Trophoblast cell (in vitro differentiated cells and primary cell): ENCODE measurements around the gene FLT1.
A peak's percentile ranks its signal among the peaks of the same experiment; 100 is the strongest.

ENCODE experiments used
- DNase-seq, 2 donors: peaks; one replicate each; pipeline ENCODE4 v3.0.0-alpha.2; 2016
- H2AFZ ChIP-seq: 2 replicates; pipeline ENCODE4 v1.6.1; 2013; ENCODE audit warnings: low read length, moderate library complexity, mild to moderate bottlenecking; ENCODE audit not compliant: insufficient read depth, poor library complexity
- H2AK5ac ChIP-seq: 2 replicates; pipeline ENCODE4 v1.6.1; 2013; ENCODE audit warnings: mild to moderate bottlenecking, low read length
- H2BK120ac ChIP-seq: 2 replicates; pipeline ENCODE4 v1.6.1; 2013; ENCODE audit warnings: low read length, mild to moderate bottlenecking, moderate library complexity; ENCODE audit not compliant: insufficient read depth, poor library complexity
- H2BK12ac ChIP-seq: 2 replicates; pipeline ENCODE4 v1.6.1; 2013; ENCODE audit warnings: mild to moderate bottlenecking, low read length, moderate library complexity
- H2BK5ac ChIP-seq: 2 replicates; pipeline ENCODE4 v1.6.1; 2013; ENCODE audit warnings: low read length, low read depth, moderate library complexity, mild to moderate bottlenecking; ENCODE audit not compliant: poor library complexity
- H3K14ac ChIP-seq: 2 replicates; pipeline ENCODE4 v1.6.1; 2013; ENCODE audit warnings: mild to moderate bottlenecking, low read length
- H3K18ac ChIP-seq: 2 replicates; pipeline ENCODE4 v1.6.1; 2013; ENCODE audit warnings: mild to moderate bottlenecking, low read length
- H3K23ac ChIP-seq: 2 replicates; pipeline ENCODE4 v1.6.1; 2013; ENCODE audit warnings: low read length
- H3K27ac ChIP-seq: 2 replicates; pipeline ENCODE4 v1.5.1; 2013; ENCODE audit warnings: low read depth, mild to moderate bottlenecking, inconsistent platforms, low read length, moderate library complexity
- H3K27me3 ChIP-seq: 2 replicates; pipeline ENCODE4 v1.6.1; 2013; ENCODE audit warnings: inconsistent platforms, mild to moderate bottlenecking, low read length, moderate library complexity; ENCODE audit not compliant: insufficient read depth
- H3K36me3 ChIP-seq, 2 experiments: 1 replicate in 1 of 2; 2 replicates in 1 of 2; pipeline ENCODE4 v1.6.1; 2013; ENCODE audit warnings: low read length in 2 of 2, mild to moderate bottlenecking in 2 of 2, moderate library complexity in 1 of 2; ENCODE audit not compliant: insufficient read depth in 2 of 2, control insufficient read depth in 1 of 2
- H3K4ac ChIP-seq: 2 replicates; pipeline ENCODE4 v1.6.1; 2013; ENCODE audit warnings: low read depth, mild to moderate bottlenecking, low read length, moderate library complexity
- H3K4me1 ChIP-seq, 2 experiments: 1 replicate in 1 of 2; 2 replicates in 1 of 2; pipeline ENCODE4 v1.6.1; 2013; ENCODE audit warnings: low read length in 2 of 2, mild to moderate bottlenecking in 2 of 2, moderate library complexity in 1 of 2; ENCODE audit not compliant: insufficient read depth in 2 of 2, control insufficient read depth in 1 of 2
- H3K4me2 ChIP-seq: 2 replicates; pipeline ENCODE4 v1.6.1; 2013; ENCODE audit warnings: inconsistent platforms, mild to moderate bottlenecking, low read length, moderate library complexity
- H3K4me3 ChIP-seq: 2 replicates; pipeline ENCODE4 v1.5.1; 2013; ENCODE audit warnings: mild to moderate bottlenecking, low read depth, low read length, inconsistent platforms
- H3K79me1 ChIP-seq: one replicate; pipeline ENCODE4 v1.6.1; 2013; ENCODE audit warnings: low read length
- H3K79me2 ChIP-seq: 2 replicates; pipeline ENCODE4 v1.6.1; 2013; ENCODE audit warnings: low read length, mild to moderate bottlenecking; ENCODE audit not compliant: control insufficient read depth, insufficient read depth, poor library complexity
- H3K9ac ChIP-seq: 2 replicates; pipeline ENCODE4 v1.6.1; 2013; ENCODE audit warnings: mild to moderate bottlenecking, low read length
- H3K9me3 ChIP-seq: 2 replicates; pipeline ENCODE4 v1.6.1; 2013; ENCODE audit warnings: low read depth, mild to moderate bottlenecking, control low read depth, inconsistent platforms, low read length; ENCODE audit not compliant: insufficient read depth
- H4K12ac ChIP-seq: 2 replicates; pipeline ENCODE4 v1.6.1; 2013; ENCODE audit warnings: low read depth, mild to moderate bottlenecking, low read length, moderate library complexity
- H4K8ac ChIP-seq: 2 replicates; pipeline ENCODE4 v1.6.1; 2013; ENCODE audit warnings: low read depth, mild to moderate bottlenecking, low read length, moderate library complexity
- H4K91ac ChIP-seq: one replicate; pipeline ENCODE4 v1.6.1; 2013; ENCODE audit warnings: low read depth, mild to moderate bottlenecking, low read length, moderate library complexity
- WGBS: extraction: QIAGEN DNeasy Blood & Tissue Kit; methylation state at CpG from one replicate; pipeline ENCODE4 v1.1.7; 2013; ENCODE audit warnings: missing lambda C conversion rate; ENCODE audit not compliant: insufficient read length, insufficient coverage; ENCODE audit errors: extremely low coverage; 5-methylcytosine and 5-hydroxymethylcytosine counted together

Gene FLT1

GRCh38 chr13:28375250-28375930 is 119.5 kb downstream of the FLT1 start:
- no peak overlapping the region for H3K4me3 ChIP-seq
- DNase-seq, result no peak
- H3K14ac ChIP-seq, result no peak overlapping the region
- no peak overlapping the region for H2AK5ac ChIP-seq
- no peak overlapping the region for H4K12ac ChIP-seq
- no peak overlapping the region for H4K91ac ChIP-seq
- no peak overlapping the region for H2BK120ac ChIP-seq
- no peaks in the 10 kb centered on the region for H3K4me1 ChIP-seq
- H3K36me3 ChIP-seq, result no peaks in the 10 kb centered on the region
- H3K23ac ChIP-seq, result no peak overlapping the region
- H2AFZ ChIP-seq, result no peak overlapping the region
- no peak overlapping the region for H4K8ac ChIP-seq
- no peak overlapping the region for H3K27ac ChIP-seq
- no peak overlapping the region for H3K18ac ChIP-seq
- no peak overlapping the region for H2BK12ac ChIP-seq
- H2BK5ac ChIP-seq, result no peak overlapping the region
- H3K79me2 ChIP-seq, result no peaks in the 10 kb centered on the region
- no peaks in the 10 kb centered on the region for H3K9me3 ChIP-seq
- H3K79me1 ChIP-seq, result no peaks in the 10 kb centered on the region
- no peaks in the 10 kb centered on the region for H3K27me3 ChIP-seq
- H3K9ac ChIP-seq, result no peak overlapping the region
- no peak overlapping the region for H3K4ac ChIP-seq
- no peak overlapping the region for H3K4me2 ChIP-seq
- no CpG with 5 or more reads among the region's 5 CpGs for WGBS

GRCh38 chr13:28373810-28374209 is 121.1 kb downstream of the FLT1 start:
- WGBS, result no CpG with 5 or more reads among the region's 3 CpGs
- H3K18ac ChIP-seq, result no peak overlapping the region
- no peak overlapping the region for H4K91ac ChIP-seq

GRCh38 chr13:28370448-28370847 is 124.5 kb downstream of the FLT1 start:
- H3K4ac ChIP-seq, result no peak overlapping the region
- H3K27ac ChIP-seq, result no peak overlapping the region
- no peak overlapping the region for H3K9ac ChIP-seq
- H4K8ac ChIP-seq, result no peak overlapping the region
- no peak overlapping the region for H2BK5ac ChIP-seq
- H3K4me3 ChIP-seq, result no peak overlapping the region
- no peak overlapping the region for H3K23ac ChIP-seq
- H3K4me1 ChIP-seq, result no peaks in the 10 kb centered on the region
- WGBS, result no CpG with 5 or more reads among the region's 4 CpGs
- H4K91ac ChIP-seq, result no peak overlapping the region
- no peak overlapping the region for H4K12ac ChIP-seq
- no peak overlapping the region for H3K18ac ChIP-seq
- H2AK5ac ChIP-seq, result no peak overlapping the region
- no peak overlapping the region for H3K4me2 ChIP-seq
- no peak overlapping the region for H3K14ac ChIP-seq
- H3K79me1 ChIP-seq, result no peaks in the 10 kb centered on the region
- no peak overlapping the region for H2BK120ac ChIP-seq
- no peaks in the 10 kb centered on the region for H3K79me2 ChIP-seq
- peak in 1 of 2 donors; percentile 61 for DNase-seq
- H2BK12ac ChIP-seq, result no peak overlapping the region
- no peaks in the 10 kb centered on the region for H3K9me3 ChIP-seq
- no peaks in the 10 kb centered on the region for H3K27me3 ChIP-seq
- no peaks in the 10 kb centered on the region for H3K36me3 ChIP-seq
- no peak overlapping the region for H2AFZ ChIP-seq

More at GRCh38 chr13:28373810-28374209, 121.1 kb downstream of the FLT1 start:
- Histone ChIP-seq H3K27ac (no peak overlapping the region), H3K9me3 (no peaks in the 10 kb centered on the region), H3K9ac (no peak overlapping the region), H3K4me2 (no peak overlapping the region), H2BK12ac (no peak overlapping the region), H3K4me1 (no peaks in the 10 kb centered on the region), H4K8ac (no peak overlapping the region), H2BK120ac (no peak overlapping the region), H3K4me3 (no peak overlapping the region), H3K4ac (no peak overlapping the region), H3K27me3 (no peaks in the 10 kb centered on the region), H2AFZ (no peak overlapping the region), H3K23ac (no peak overlapping the region), H2AK5ac (no peak overlapping the region), H3K14ac (no peak overlapping the region), H2BK5ac (no peak overlapping the region), H3K79me2 (no peaks in the 10 kb centered on the region), H3K36me3 (no peaks in the 10 kb centered on the region), H3K79me1 (no peaks in the 10 kb centered on the region), H4K12ac (no peak overlapping the region)
- no peak for DNase-seq

- H3K79me2 ChIP-seq, result no peaks in the 10 kb centered on the region
- H3K9me3 ChIP-seq, result no peaks in the 10 kb centered on the region
- DNase-seq, result no peak
- no peak overlapping the region for H2BK5ac ChIP-seq
- H3K23ac ChIP-seq, result no peak overlapping the region
- no peak overlapping the region for H2BK12ac ChIP-seq
- no peak overlapping the region for H4K8ac ChIP-seq
- no peak overlapping the region for H2AFZ ChIP-seq
- H4K12ac ChIP-seq, result no peak overlapping the region
- peaks cover 6% of the 10 kb centered on the region for H3K79me1 ChIP-seq
- no peak overlapping the region for H3K18ac ChIP-seq
- no peak overlapping the region for H4K91ac ChIP-seq
- H3K4me1 ChIP-seq, result peaks cover 7 to 12% of the 10 kb centered on the region in 2 experiments
- H3K4me2 ChIP-seq, result no peak overlapping the region
- H3K4me3 ChIP-seq, result no peak overlapping the region
- no peak overlapping the region for H3K9ac ChIP-seq
- no peaks in the 10 kb centered on the region for H3K27me3 ChIP-seq
- WGBS, result no CpG with 5 or more reads among the region's 2 CpGs
- no peak overlapping the region for H2BK120ac ChIP-seq
- H3K36me3 ChIP-seq, result no peaks in the 10 kb centered on the region
- no peak overlapping the region for H3K27ac ChIP-seq
- no peak overlapping the region for H2AK5ac ChIP-seq
- H3K4ac ChIP-seq, result no peak overlapping the region
- no peak overlapping the region for H3K14ac ChIP-seq
These were observed 136.2 kb downstream of the FLT1 start for GRCh38 chr13:28358708-28359107.
